NCI-H2196 (cell line): ENCODE data around the gene SND1.
A peak's percentile ranks its signal among the peaks of the same experiment; 100 is the strongest.

Experiments used
- DNase-seq: peaks from one replicate; lab custom pipeline; 2025; ENCODE audit not compliant: unreplicated experiment; lab: John Stamatoyannopoulos, UW

The SND1 gene

DNA sequence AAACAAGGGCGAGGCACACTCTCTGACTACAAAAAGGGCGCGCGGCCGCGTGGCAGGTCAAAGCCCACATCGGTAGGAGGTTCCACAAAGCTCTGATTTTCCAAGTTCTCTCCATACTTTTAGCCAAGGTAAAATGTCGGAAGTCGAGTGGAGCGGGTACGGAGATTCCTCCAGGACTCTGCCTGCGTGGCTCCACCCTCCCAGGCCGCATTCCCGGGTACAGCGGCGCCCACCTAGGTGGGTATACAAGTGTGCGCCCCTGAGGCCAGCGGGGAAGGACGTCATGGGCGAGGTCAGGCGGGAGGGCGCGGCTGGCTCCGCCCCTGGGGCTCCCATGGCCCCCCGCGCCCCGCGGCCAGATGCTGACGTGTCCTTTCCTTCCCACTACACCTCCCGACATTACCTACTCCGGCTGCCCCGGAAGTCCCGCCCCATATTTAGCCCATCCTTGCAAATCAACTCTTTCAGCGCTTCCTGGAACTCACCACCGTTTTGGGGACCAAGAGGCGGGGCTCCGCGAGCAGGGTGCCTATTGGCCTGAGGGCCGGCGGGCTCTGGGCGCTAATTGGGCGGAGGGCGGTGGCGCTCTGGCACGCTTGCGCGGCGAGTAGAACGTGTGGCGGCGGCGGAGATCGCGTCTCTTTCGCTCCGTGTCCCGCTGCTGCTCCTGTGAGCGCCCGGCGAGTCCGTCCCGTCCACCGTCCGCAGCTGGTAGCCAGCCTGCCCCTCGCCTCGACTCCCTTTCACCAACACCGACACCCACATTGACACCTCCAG is at the start of gene SND1:
Gene SND1, plus strand, starts transcription at position 639 of the 777 bp plus-strand sequence. CDS start 180 bp downstream, outside the sequence.
- peak; percentile 98 for DNase-seq

DNA sequence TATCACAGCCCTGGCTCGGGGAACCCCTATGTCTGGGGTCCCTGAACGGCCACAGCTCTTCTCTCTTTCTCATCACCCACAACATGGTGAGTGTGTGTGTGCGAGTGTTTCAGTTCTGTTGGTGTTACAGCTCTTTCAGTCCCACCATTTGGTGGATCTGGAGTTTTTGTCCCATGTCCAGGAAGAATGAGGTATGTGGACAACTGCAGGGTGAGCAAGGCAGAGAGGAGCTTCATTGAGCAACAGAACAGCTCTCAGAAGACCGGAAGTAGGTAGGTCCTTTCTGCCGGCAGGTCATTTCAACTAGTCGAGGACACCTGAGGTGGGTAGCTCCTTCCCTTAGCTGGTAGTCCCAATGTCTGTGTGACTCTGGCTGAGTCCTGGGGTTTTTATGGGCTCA is 43.5 kb upstream of the SND1 start:
- no peak for DNase-seq

DNA sequence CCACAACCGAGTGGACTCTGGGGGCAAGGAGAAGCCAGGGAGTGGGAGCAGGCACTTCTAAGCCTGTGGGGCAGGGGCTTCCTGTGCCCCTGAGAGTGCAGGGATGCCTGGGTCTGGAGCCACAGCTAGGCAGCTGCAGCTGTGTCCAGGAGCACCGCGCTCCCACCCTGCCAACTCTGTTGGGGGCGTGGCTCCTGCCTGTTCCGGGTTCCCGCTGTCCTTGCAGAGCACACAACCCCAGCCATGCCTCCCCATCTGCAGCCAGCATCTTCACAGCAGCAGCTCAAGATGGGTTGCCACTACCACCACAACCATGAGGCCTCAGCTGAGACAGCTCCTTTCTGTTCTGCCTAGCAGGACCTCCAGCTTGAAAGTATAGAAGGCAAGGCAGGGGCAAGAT is 42.7 kb upstream of the SND1 start:
- no peak for DNase-seq

GRCh38 chr7:127612263-127612662 is 39.7 kb upstream of the SND1 start:
- DNase-seq, result no peak

DNA sequence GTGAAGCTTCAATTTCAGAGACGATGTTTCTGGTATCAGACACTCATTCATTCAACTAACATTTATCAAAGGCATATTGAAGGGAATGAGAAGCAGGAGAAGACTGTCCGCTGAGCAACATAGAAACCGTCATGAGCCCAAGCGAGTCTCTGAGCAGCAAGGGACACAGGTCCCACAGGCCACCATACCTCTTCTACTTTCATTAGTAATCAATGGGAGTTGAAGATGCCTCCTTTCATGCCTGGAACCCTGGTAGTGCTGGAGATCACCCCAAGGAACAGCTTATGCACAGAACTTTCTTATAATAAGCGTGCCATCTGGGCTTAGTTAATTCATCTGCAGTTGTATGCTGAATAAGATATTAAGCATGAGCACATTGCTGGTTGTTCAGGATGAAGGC is 35.3 kb upstream of the SND1 start:
- no peak for DNase-seq

GRCh38 chr7:127618042-127618441 is 34.0 kb upstream of the SND1 start, which contains the start of gene PAX4:
TSS of gene PAX4 (minus strand) at chr7:127618142. CDS start at chr7:127615928, 2,214 bp downstream.
- no peak for DNase-seq

DNA sequence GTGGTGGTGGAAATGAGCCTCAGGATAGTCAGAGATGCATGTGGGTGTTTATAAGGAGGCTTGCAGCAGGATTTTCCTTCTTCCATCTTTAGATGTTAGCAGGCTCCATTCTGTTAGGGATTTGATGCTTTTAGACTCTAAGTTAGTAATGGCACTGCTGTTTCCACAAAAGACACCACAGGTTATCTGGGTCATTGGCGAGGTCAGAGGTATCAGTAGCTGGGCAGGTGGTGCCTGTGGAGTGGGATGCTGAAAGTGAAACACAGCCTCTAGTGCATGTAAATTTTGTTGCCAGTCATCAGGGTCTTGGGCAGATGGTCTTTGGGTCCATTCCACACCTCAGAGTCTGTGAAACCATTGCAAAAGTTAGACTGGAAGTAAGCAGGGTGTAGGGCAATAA is 33.2 kb upstream of the SND1 start:
- DNase-seq, result no peak

GRCh38 chr7:127619681-127620405 is 32.2 kb upstream of the SND1 start:
- DNase-seq, result no peak

- no peak for DNase-seq
These were observed 31.4 kb upstream of the SND1 start for GRCh38 chr7:127620406-127621233.

GRCh38 chr7:127625331-127625730 is 26.7 kb upstream of the SND1 start:
- no peak for DNase-seq

DNA sequence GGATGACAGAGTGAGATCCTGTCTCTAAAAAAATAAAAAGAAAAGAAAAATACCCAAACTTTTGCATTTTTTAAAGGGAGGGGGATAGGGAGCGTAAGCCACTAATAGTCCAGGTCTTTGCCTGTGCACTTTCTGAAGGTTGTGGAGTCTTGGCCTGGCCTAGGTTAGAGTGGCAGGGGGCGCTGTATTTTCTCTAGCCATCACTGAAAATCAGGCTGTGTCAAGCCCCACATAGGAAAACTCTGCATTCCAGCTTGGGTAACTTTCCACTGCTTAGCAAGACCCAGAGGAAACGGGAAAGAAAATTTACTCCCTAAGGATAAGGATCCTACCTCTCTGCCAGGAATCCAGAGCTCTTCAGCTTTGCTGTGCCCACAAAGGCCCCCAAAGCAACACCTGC is 23.5 kb upstream of the SND1 start:
- no peak for DNase-seq

DNA sequence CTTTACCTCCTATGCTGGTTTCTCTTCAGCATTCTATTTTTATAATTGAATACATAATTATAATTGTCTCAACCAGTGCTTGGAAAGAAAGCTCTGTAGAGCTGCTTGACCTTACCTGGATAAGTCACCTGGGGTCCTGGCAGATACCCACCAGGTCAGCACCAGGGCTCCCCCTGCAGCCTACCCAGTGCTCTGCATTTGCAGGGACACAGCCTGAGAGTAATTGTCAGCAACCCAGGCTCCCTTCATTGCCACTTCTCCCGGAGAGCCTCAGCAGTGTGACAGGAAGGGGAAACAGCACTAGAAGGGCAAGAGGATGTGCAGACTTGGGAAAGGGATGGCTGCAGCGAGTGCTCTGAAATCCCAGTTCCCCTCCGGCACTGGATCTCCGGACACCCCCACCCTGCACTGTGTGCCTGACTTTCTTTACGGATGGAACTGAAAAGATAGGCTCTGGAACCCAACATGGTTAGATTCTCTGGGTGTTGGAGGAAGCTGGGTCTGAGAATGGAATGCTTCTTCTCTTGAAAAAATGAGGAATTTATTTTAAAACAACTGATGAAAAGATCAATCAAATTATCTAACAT is 22.6 kb upstream of the SND1 start:
- no peak for DNase-seq

DNA sequence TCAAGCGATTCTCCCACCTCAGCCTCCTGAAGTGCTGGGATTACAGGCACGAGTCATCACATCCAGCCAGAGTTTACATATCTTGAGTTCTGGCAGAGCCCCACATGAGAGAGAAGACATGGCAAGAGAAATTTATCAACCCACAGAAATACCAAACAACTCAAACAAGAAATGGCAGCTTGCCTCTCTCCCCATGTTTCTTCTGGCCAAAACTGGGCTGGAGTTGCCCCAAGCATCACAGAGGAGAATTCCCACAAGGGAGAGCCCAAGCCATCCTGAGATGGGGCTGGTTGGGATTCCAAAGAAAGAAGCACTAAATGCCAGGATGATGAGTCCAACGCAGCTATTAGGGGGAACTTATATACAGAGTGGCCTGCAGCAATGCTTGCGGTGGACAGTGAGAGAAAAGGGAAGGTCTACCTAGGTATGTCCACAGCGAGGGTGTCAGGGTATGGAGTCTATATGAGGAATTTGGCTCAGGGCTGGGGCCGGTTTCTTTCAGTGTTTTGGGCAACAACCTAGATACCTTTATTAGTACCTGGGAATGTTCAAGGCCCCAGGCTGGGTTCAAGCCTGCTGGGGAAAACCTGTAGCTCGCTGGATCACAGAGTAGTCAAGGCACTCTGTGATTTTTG is 19.6 kb upstream of the SND1 start:
- DNase-seq, result no peak

DNA sequence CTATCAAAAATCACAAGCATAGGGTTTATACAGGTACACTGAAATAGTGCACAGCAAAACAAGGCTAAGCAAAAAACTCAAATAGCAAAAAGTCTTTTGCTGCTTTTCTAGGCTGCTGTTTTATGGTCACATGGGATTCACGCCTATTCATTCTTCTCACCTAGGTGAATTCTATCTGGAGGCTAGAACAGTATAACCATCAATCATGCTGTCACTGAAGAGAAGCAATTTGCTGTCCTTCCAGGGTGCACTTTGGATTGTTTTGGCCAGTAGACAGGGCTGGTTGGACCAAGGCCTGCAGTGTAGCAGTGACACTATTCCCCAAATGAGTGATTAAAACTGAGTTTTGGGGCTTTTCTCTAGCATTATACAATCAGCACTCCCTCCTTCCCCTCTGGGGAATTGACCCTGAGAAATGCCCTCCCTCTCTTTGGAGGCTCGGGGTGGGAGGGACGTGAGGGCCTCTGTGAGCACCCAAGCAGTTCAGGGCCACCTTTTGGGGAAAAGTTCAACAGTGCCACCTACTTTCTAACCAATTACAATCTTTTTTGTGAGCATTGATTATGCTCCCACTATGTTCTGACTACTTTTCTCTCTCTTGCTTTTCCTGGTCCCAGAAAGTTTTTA is 16.2 kb upstream of the SND1 start:
- no peak for DNase-seq

- no peak for DNase-seq
These were observed 13.8 kb upstream of the SND1 start for GRCh38 chr7:127638197-127638596.

DNA sequence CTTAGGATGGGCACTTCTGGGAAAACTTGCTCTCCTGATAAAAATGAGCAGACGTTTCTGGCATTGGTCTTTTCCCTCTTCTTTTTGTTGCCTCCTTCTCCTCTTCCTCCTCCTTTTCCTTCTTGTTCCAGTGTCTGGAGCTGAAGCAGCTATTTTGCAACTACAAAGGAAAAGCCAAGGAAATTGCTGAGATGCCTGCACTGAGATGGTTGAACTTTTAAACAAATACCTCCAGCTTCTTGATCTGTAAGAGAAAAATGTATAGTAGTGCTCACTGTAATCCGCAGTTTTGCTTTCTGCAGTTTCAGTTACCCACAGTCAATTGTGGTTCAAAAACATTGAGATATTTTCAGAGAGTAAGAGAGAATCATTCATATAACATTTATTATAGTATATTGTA is 7.5 kb upstream of the SND1 start:
- no peak for DNase-seq

- DNase-seq, result no peak
These were observed 4.4 kb upstream of the SND1 start for GRCh38 chr7:127647636-127648035.

DNA sequence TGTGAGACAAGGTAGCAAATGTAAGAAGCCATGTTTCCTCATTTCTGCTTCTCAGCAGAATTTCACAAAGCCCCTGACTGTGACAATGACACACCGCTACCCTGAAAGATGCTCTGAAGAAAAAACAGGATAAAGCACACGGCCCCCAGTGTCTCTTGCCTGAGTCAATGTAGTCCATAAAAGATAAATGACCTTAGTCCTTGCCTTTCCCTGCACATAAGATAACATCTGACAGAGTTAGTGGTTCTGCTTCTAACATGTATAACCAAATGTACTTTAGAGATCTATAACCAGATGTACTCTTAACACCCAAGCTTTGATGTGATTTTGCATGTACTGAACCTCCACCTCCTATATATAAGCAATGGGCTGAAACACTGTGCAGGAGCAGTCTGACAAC is 3.0 kb upstream of the SND1 start:
- DNase-seq, result no peak

DNA sequence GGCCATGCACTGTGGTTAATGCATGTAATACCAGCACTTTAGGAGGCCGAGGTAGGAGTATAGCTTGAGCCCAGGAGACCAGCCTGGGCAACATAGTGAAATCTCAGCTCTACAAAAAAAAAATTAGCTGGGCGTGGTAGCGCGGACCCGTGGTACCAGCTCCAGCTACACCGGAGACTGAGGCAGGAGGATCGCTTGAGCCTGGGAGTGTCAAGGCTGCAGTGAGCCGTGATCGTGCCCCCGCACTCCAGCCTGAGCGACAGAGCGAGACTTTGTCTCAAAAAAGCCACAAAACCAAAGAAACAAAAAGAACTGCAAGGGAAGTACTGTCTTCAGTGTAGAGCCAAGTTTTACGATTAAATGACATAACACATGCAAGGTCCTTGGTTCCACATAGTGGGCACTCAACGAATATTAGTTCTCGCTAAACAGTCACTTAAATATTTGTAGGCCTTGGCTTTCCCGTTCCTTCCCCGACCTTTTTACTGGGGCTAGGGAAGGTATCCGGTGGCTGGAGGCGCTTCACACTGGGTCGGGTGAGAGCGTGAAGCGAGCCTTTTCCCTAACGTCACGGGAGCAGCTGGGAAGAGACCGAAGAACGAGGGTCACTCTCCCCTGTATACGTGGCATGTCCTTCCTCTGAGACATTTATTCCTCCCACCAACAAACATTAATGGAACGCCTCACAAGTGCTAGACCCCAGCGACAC is 993 bp upstream of the SND1 start:
- no peak for DNase-seq
